HTR-8/SVneo (cell line): ENCODE data around the gene TMTC2.
"Not testable (repeated sequence)": the region's sequence is repeated elsewhere in the genome, so short reads cannot be mapped to it uniquely, and the experiment has no call there.

Experiments used
- DNase-seq: peaks from one replicate; pipeline ENCODE4 v3.0.0; 2011; ENCODE audit warnings: low spot score, mixed read lengths; ENCODE audit not compliant: insufficient read length
- FAIRE-seq: peaks from 2 replicates; lab custom pipeline; 2011; peaks lifted over from hg19 to GRCh38; lab: Jason Lieb, UNC

TMTC2 gene

GRCh38 chr12:82833481-82833880 lies 146.8 kb downstream of the TMTC2 start:
- FAIRE-seq: no peak
- no peak for DNase-seq

GRCh38 chr12:82835217-82835616 lies 148.5 kb downstream of the TMTC2 start:
- FAIRE-seq: no peak
- DNase-seq: no peak

GRCh38 chr12:82838131-82838551 lies 151.4 kb downstream of the TMTC2 start:
- no peak for FAIRE-seq
- DNase-seq: no peak

DNA sequence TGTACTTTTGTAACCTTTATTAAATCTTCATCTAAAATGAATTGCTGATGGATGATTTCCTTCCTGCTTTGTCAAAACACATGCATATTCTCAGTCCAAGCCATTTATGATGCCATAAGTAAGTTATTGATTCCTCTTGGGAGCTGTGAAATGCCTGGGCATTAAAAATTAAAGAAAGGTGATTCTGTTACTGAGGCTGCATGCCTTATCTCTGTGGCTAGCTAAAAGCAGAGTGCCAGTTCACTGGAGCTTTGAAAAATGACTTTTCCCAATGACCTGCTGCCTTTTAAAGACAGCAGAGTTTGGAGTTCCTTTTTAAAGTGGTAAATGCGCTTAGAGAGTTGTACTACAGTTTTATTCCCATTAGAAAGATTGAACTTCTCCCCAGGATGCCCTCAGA lies 152.1 kb downstream of the TMTC2 start:
- no peak for FAIRE-seq
- no peak for DNase-seq

DNA sequence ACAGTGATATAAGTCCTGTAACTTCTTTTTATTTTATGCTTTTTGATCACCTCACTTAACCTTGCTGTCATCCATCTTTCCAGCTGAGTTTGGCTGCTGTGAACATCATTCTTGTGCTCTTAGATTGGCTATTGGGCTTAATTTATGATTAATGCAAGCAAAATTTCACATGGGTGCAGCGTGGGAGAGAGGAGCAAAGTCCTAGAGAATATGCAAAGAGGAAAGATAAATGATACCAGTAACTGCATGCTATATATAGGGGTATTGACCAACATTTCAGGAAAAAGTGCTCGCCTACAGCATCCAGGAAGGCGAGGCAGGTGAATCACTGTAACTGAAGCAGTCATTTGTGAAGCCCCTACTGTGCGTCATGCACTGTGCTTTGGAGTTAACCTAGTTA lies 153.1 kb downstream of the TMTC2 start:
- no peak for FAIRE-seq

DNA sequence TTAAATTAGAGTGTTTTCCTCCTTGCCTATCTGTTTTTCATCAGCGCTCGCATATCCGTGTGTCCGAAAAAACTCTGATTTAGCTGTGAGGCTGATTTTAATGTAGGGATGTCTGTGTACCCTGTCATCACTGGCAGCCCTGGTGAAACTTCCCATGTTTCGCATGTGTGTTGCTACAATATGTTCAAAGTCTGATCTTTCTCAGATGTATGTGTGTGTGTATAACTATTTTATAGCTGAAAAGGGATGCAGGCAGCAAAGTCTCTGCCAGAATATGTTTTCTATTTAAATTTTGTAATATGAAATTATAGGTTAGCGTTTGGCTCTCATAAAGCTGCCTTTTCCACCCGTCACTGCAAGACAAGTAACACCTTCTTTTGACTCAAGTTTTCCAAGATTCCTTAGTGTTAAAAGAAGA lies 154.8 kb downstream of the TMTC2 start:
- DNase-seq (no peak), FAIRE-seq (no peak)

More for the DNA sequence above, 153.1 kb downstream of the TMTC2 start:
- no peak for DNase-seq

GRCh38 chr12:82842480-82842879 lies 155.8 kb downstream of the TMTC2 start:
- no peak for DNase-seq
- no peak for FAIRE-seq

DNA sequence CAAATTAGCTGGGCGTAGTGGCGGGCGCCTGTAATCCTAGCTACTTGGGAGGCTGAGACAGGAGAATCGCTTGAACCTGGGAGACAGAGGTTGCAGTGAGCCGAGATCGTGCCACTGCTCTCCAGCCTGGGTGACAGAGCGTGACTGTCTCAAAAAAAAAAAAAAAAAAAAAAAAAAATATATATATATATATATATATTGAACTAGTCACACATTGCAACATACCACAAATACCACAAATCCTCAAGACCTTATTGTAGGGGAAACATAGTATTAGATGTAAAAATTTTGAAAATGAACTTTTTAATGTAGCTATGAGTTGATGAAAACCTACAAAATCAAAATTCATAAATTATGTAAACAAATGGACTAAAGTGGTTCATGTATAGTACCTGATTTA lies 158.4 kb downstream of the TMTC2 start:
- not testable (repeated sequence) for FAIRE-seq, DNase-seq

- DNase-seq (no peak), FAIRE-seq (no peak)
These were observed 162.1 kb downstream of the TMTC2 start for GRCh38 chr12:82848845-82849244.

DNA sequence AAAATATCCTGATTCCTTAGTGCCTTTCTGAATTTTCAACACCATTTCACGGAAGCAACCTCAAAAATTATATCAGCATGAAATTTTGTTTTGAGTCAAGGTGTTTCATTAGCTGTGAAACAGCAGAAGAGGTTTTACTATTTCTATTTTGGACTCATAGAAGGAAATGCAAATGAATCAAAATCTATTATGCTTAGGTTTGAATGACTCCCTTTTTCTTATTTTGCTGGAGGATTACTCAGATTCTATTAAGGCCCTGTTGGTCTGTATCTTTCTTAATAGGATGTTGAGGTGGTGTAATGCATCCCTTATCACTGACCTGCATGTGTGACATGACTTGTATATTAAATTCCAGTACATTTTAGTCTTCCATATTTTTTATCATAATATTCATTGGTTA lies 165.8 kb downstream of the TMTC2 start:
- DNase-seq (no peak), FAIRE-seq (no peak)

GRCh38 chr12:82855872-82856271 lies 169.2 kb downstream of the TMTC2 start:
- FAIRE-seq: no peak
- DNase-seq: no peak

DNA sequence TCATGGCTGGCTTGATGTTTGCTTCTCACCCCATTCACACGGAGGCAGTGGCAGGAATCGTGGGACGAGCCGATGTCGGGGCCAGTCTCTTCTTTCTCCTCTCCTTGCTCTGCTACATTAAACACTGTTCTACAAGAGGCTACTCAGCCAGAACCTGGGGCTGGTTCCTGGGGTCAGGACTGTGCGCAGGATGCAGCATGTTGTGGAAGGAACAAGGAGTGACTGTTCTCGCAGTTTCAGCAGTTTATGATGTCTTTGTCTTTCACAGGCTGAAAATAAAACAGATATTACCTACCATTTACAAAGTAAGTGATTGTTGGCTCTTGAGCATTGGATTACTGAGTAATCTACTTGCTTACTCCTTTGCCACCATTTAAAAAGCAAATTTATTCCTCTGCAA lies 170.6 kb downstream of the TMTC2 start:
- no peak for DNase-seq
- FAIRE-seq: no peak

DNA sequence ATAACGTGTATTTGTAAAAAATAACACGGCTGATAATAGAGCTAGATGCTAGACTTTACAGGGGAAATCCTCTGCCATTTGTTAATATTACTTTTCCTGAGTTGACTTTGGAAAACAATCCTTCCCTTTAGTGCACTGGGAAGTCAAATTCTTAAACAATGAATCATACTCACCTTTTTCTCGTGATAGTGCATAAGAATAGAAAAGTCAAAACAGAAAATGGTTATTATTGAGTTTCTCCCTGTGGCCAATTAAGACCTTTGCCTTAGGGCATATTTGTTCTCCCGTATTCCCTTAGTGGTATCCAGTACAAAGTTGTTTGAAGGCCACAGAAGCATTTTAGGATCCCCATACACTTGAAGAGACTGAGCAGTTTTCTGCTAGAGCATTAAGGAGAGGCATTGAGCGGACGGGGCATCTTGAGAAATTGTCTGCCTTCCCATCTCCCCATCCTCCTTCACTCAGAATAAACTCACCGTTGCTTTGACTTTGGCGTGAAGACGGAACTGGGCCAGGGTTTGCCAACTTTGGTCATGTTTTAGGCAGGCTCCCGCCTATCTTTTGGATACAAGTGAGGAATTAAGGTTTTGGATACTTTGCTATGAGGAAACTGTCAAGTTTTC lies 171.3 kb downstream of the TMTC2 start:
- no peak for DNase-seq
- FAIRE-seq: no peak

DNA sequence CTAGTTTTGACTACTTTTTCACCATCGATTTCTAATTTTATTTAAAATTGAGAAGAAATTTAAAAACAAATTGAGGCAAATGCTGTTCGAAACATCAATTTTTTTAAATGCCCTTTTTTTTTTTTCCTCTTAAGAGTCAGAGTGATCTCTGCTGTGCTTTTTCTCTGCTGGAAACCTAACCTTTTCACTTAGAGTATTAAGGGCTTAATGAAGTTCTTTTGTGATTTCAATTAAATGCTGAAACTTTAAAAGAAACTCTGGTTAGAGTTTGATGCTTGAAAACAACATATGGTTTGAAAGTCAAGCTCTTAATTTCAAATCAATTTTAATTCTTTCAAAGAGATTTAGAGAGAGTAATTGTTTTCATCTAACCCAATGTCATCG lies 171.8 kb downstream of the TMTC2 start:
- FAIRE-seq (no peak), DNase-seq (no peak)

GRCh38 chr12:82862069-82862841 lies 175.5 kb downstream of the TMTC2 start:
- DNase-seq: no peak
- FAIRE-seq: no peak

DNA sequence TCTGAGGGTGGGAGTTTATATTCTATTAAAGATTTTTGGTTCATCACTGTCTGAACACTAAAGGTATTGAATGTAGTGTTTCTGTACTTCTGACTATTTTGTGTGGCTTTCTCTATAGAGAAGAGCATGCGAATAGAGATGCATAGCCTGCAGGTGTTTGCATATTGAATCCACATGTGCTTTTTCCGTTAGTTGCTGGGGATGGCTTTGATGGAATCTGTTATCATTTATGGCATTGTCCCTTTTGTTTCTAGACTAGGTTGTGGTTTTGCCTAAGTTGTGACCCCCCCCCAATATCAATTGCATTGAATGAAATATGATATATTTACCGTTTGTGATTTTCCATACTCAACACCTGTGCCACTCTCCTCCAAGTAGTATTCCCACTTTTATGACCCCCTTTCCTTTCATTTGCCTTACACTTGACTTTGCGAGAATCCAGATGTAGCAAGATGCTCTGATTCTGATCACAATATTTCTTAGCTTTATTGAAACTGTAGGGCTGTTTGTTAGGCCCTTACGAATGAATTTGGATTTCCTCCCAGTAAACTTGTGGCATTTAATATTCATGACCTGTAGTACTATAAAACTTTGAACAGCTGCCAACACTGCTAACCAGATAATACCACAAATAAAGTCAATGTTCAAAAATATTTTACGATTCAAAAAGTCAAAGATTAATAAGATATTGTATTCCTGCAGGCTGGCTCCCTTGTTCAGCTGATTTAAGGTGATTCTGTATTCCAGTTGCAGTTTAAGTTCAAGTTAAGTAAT lies 176.4 kb downstream of the TMTC2 start:
- DNase-seq: no peak
- no peak for FAIRE-seq

GRCh38 chr12:82866227-82866775 lies 179.6 kb downstream of the TMTC2 start:
- FAIRE-seq: no peak

GRCh38 chr12:82866946-82867345 lies 180.2 kb downstream of the TMTC2 start:
- DNase-seq: no peak
- FAIRE-seq: no peak

More at GRCh38 chr12:82866227-82866775, 179.6 kb downstream of the TMTC2 start:
- DNase-seq: no peak

DNA sequence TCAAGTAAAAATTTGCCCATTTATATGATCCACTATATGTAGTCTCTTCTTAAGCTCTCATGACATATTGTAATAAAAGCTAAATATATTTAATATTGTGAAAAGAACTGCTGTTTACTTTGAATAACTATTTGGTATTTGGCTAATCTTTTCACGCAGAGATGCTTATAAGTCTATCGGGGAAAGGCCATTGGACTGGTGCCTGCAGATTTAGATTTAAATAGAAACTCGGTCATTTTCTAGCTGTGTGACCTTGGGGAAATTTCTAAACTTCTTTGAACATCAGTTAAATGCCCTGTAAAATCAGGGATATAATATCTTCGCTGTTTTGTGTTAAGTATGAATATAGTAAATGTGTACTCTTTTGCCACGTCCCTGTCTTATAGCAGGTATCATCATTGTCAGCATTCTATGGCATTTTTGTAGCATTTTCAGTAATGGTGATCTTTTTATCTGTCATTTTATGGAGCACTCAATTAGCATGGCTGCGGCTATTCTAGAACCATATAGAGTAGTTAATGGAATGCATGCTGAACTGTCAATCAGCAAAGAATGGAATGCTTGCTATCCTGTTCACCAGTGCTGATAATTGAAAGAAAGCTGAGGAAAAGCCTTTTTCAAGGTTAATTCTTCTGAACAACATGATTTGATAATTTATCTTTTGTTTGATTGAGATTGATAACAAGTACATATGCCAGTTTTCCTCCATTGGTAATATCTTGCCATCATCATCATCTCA lies 181.2 kb downstream of the TMTC2 start:
- DNase-seq: no peak

DNA sequence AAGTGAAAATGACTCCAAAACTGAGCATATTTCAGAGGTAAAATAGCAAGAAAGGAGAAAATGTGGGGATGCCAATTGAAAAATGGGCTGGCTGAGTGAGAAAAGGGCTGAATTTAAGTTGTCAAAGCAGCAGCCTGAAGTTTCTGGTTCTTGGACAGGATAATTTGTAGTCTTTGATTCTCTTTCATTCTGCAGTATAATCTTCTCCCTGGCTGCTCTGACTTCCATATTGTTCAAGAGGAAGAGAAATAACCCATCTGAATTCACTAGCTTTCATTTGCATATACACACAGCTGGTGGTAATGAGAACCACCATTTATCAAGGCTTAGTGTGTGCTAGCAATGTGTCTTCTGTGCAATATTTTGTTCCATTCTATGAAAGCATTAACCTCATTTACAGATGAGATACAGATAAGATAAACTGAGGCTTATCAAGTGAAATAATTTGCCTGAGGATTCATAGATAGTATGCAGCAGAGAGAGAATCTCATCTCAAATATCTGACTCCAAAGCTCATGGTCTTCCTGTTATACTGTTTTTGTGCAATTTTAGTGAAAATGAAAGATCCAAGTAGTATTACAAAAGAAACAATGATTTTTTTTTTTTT lies 184.2 kb downstream of the TMTC2 start:
- no peak for FAIRE-seq
- DNase-seq: no peak

More for the DNA sequence above, 181.2 kb downstream of the TMTC2 start:
- no peak for FAIRE-seq
